PC-9 (cell line): ENCODE measurements around the gene TMEM9. TPM values are rescaled to one million over a fixed set of nuclear protein-coding genes. Genes with fewer than 3 reads are reported as not detected.

Experiments used
- BruUV-seq: library from RNA; stranded (reverse); fragments of 400-500 nt; replicated peaks from 2 replicates; lab custom pipeline; 2021; lab: Mats Ljungman, UMichigan
- CTCF ChIA-PET: fragments of 300-600 bp; sonication (Branson Sonifier 250); formaldehyde crosslinking; loops from one replicate; lab custom pipeline; 2022; ENCODE audit warnings: antibody characterized with exemption; lab: Charles Lee
- POLR2A ChIA-PET: fragments of 300-600 bp; sonication (Branson Sonifier 250); formaldehyde crosslinking; loops from one replicate; lab custom pipeline; 2022; ENCODE audit warnings: antibody characterized with exemption; ENCODE audit not compliant: unreplicated experiment; lab: Charles Lee
- DNase-seq, 2 experiments: peaks; one replicate each; pipeline versions ENCODE4 v3.0.0 to v3.0.0-alpha.2; 2015 to 2022; ENCODE audit warnings: mixed read lengths in 1 of 2
- H2AFZ ChIP-seq: fragments of 200-600 bp; sonication (generic); 2 replicates; pipeline ENCODE4 v1.8.1; 2017; ENCODE audit warnings: antibody characterized with exemption
- H3F3A ChIP-seq: fragments of 200-600 bp; sonication (generic); 2 replicates; pipeline ENCODE4 v1.8.1; 2017; ENCODE audit warnings: antibody characterized with exemption, mild to moderate bottlenecking, low read depth; ENCODE audit not compliant: insufficient read depth
- H3K27ac ChIP-seq: fragments of 200-600 bp; sonication (generic); 2 replicates; pipeline ENCODE4 v1.6.1; 2016; ENCODE audit warnings: mixed run types
- H3K27me3 ChIP-seq: fragments of 200-600 bp; sonication (generic); 2 replicates; pipeline ENCODE4 v1.6.1; 2016; ENCODE audit warnings: low read depth, mixed run types; ENCODE audit not compliant: insufficient read depth
- H3K36me3 ChIP-seq: fragments of 200-600 bp; sonication (generic); 2 replicates; pipeline ENCODE4 v1.6.1; 2016; ENCODE audit warnings: low read depth, mixed run types
- H3K4me1 ChIP-seq: fragments of 200-600 bp; sonication (generic); replicated peaks from 2 replicates; pipeline ENCODE4 v1.6.1; 2016; ENCODE audit warnings: mixed run types; ENCODE audit not compliant: insufficient read depth
- H3K4me2 ChIP-seq: fragments of 200-600 bp; sonication (generic); 2 replicates; pipeline ENCODE4 v1.6.1; 2017; ENCODE audit warnings: mixed run types
- H3K4me3 ChIP-seq: fragments of 200-600 bp; sonication (generic); 2 replicates; pipeline ENCODE4 v1.6.1; 2016; ENCODE audit warnings: mixed run types
- H3K79me2 ChIP-seq: fragments of 200-600 bp; sonication (generic); 2 replicates; pipeline ENCODE4 v1.6.1; 2017; ENCODE audit warnings: low read depth, mixed run types
- H3K9me2 ChIP-seq: fragments of 200-600 bp; sonication (generic); 2 replicates; pipeline ENCODE4 v1.8.1; 2017; ENCODE audit warnings: mild to moderate bottlenecking; ENCODE audit not compliant: insufficient read depth
- H3K9me3 ChIP-seq: fragments of 200-600 bp; sonication (generic); 2 replicates; pipeline ENCODE4 v1.8.1; 2016; ENCODE audit warnings: low read depth; ENCODE audit not compliant: insufficient read depth
- H4K20me1 ChIP-seq: fragments of 200-600 bp; sonication (generic); 2 replicates; pipeline ENCODE4 v1.8.1; 2017; ENCODE audit not compliant: insufficient read depth
- EZH2 ChIP-seq: fragments of 200-600 bp; sonication (generic); IDR thresholded peaks from 2 replicates; pipeline ENCODE4 v1.8.0; 2017; ENCODE audit warnings: antibody characterized with exemption, low read depth
- intact Hi-C: fragments of 100-400 bp; cut with micrococcal nuclease; formaldehyde crosslinking; loops from one replicate; pipeline ENCODE4 v1.10.0; 2022; ENCODE audit not compliant: unreplicated experiment
- total RNA-seq: library from RNA; stranded (reverse); gene quantifications from 2 replicates; pipeline ENCODE4 v1.2.3, GENCODE V29; 2021
- TF ChIP-seq, protein P1 (sequence below): fragments of 200-600 bp; sonication (generic); conservative IDR thresholded peaks from 2 replicates; pipeline ENCODE4 v1.6.1; 2017; ENCODE audit warnings: mixed run types, antibody characterized with exemption, mild to moderate bottlenecking, moderate library complexity

TMEM9 gene
- total RNA-seq, 1 experiment from 2014 or later: 94.3 TPM

DNA sequence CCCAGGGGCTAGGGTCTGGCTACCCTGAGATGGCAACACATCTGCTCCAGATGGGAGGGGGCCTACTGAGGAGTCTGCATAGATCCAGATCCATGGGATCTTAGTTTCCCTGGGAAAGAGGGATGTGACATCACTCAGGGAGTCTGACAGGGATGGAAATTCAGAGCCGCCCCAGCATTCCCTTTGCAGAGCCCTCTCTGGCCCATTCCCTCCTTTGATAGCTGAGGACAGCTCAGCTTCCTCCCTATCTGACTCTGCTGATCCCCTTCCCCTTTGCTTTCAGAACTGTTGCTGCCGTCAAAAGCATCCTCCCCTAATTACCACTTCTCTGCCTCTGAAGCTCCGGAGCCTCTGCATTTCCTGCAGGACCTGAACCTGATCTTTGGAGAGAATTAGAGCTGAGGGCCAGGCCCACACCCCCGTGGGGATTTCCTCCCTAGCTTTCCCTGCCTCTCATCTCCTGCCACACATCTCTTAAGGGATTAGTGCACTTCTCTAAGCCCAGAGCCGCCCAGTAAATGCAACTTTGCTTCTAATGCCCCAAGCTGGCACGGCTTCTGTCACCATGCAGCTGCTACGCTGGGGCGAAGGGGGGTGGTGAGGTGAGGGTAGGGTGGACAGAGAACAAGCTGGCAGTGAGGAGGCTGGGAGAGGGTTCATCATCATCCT lies 17.8 kb downstream of the TMEM9 start:
- H3K9me3 ChIP-seq: no peaks in the 10 kb centered on the region
- H4K20me1 ChIP-seq: no peaks in the 10 kb centered on the region
- H3K27me3 ChIP-seq: no peaks in the 10 kb centered on the region
- no peak overlapping the region for H3K27ac ChIP-seq
- POLR2A ChIA-PET: no interaction called here
- TF ChIP-seq, protein P1, sequence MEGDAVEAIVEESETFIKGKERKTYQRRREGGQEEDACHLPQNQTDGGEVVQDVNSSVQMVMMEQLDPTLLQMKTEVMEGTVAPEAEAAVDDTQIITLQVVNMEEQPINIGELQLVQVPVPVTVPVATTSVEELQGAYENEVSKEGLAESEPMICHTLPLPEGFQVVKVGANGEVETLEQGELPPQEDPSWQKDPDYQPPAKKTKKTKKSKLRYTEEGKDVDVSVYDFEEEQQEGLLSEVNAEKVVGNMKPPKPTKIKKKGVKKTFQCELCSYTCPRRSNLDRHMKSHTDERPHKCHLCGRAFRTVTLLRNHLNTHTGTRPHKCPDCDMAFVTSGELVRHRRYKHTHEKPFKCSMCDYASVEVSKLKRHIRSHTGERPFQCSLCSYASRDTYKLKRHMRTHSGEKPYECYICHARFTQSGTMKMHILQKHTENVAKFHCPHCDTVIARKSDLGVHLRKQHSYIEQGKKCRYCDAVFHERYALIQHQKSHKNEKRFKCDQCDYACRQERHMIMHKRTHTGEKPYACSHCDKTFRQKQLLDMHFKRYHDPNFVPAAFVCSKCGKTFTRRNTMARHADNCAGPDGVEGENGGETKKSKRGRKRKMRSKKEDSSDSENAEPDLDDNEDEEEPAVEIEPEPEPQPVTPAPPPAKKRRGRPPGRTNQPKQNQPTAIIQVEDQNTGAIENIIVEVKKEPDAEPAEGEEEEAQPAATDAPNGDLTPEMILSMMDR: no peak
- TF ChIP-seq EZH2: no peak
- BruUV-seq: no TSS peak
- no peaks in the 10 kb centered on the region for H3F3A ChIP-seq
- no peak for DNase-seq
- H3K4me2 ChIP-seq: no peak overlapping the region
- H2AFZ ChIP-seq: no peak overlapping the region
- CTCF ChIA-PET: interaction anchor here (0.6 kb wide), 1 partner anchor 93 kb away, joined by 4 read pairs; no protein-coding TSS in a partner anchor
- no peaks in the 10 kb centered on the region for H3K9me2 ChIP-seq
- no peaks in the 10 kb centered on the region for H3K4me1 ChIP-seq
- no peak overlapping the region for H3K4me3 ChIP-seq
- H3K36me3 ChIP-seq: peaks cover 3% of the 10 kb centered on the region; the same call in 1 of the 2 replicates
- no peaks in the 10 kb centered on the region for H3K79me2 ChIP-seq
- intact Hi-C loops: no loop called here

DNA sequence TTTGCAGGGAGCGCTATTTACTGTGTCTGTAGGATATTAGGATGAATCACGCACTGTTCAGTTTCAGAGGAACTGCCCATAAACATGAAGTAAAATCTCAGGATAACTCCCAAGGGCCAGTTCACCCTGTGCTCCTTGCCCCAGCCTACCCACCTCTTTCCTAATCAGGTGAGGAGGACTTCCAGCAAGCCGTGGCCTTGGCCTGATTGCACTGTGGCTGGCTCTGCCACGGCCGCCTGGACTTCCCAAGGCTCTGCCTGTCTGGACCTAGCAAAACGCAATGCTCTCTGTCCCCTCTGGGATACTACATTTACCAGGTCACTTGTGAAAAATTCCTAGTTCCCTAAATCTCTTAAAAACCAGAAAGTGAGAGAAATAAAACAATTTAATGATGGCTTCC lies 19.9 kb downstream of the TMEM9 start:
- no TSS peak for BruUV-seq
- Histone ChIP-seq H3K36me3 (0 out of 2 replicates have a peak, but pooled peaks cover 3% of the 10 kb centered on the region), H3K27ac (no peak overlapping the region), H2AFZ (no peak overlapping the region), H3F3A (no peaks in the 10 kb centered on the region), H3K4me2 (no peak overlapping the region), H3K79me2 (no peaks in the 10 kb centered on the region), H3K9me2 (no peaks in the 10 kb centered on the region), H3K4me3 (no peak overlapping the region), H3K27me3 (no peaks in the 10 kb centered on the region), H3K4me1 (no peaks in the 10 kb centered on the region), H3K9me3 (no peaks in the 10 kb centered on the region), H4K20me1 (no peaks in the 10 kb centered on the region)
- POLR2A ChIA-PET: no interaction called here
- DNase-seq: no peak
- CTCF ChIA-PET: no interaction called here
- TF ChIP-seq, protein P1: no peak
- TF ChIP-seq EZH2: no peak
- intact Hi-C loops: no loop called here

DNA sequence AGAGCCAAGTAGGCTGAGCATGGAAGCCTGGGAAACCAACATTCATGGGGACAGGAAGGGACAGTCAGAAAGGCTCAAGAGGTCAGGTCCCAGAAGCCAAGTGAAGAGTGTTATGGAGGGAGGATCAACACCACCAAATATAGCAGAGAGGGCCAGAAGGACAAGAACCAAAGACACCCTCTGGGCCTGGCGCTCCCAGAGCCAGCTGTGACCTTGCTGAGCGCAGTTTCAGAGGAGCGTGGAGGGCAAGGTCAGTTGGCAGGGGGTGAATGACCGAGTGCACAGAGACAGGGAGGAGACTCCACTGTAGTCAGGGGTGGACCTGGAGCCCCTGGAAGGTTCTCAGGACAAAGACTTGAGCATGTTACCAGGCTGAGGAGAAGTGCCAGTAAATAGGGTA lies 22.9 kb downstream of the TMEM9 start:
- no peak for TF ChIP-seq EZH2
- TF ChIP-seq, protein P1: no peak
- intact Hi-C loops: no loop called here
- no peak overlapping the region for H3K4me2 ChIP-seq
- no peak overlapping the region for H3K4me3 ChIP-seq
- no peak overlapping the region for H2AFZ ChIP-seq
- H3K4me1 ChIP-seq: peaks cover 5% of the 10 kb centered on the region; the same call in 1 of the 2 replicates
- H3K36me3 ChIP-seq: no peaks in the 10 kb centered on the region
- no peaks in the 10 kb centered on the region for H3K27me3 ChIP-seq
- no peaks in the 10 kb centered on the region for H3K9me2 ChIP-seq
- H3K9me3 ChIP-seq: no peaks in the 10 kb centered on the region
- H3K27ac ChIP-seq: no peak overlapping the region
- BruUV-seq: no TSS peak
- ChIA-PET POLR2A (no interaction called here), CTCF (no interaction called here)
- no peaks in the 10 kb centered on the region for H3K79me2 ChIP-seq
- H4K20me1 ChIP-seq: no peaks in the 10 kb centered on the region
- DNase-seq: no peak
- H3F3A ChIP-seq: no peaks in the 10 kb centered on the region
